CD4-positive, alpha-beta T cell treated with Interleukin-15 for 4 hours (primary cell): ENCODE results near the gene FNDC3B.

Experiments
- DNase-seq: peaks from one replicate; pipeline ENCODE4 v3.0.0-alpha.2; 2020; ENCODE audit warnings: low spot score

The FNDC3B gene

DNA sequence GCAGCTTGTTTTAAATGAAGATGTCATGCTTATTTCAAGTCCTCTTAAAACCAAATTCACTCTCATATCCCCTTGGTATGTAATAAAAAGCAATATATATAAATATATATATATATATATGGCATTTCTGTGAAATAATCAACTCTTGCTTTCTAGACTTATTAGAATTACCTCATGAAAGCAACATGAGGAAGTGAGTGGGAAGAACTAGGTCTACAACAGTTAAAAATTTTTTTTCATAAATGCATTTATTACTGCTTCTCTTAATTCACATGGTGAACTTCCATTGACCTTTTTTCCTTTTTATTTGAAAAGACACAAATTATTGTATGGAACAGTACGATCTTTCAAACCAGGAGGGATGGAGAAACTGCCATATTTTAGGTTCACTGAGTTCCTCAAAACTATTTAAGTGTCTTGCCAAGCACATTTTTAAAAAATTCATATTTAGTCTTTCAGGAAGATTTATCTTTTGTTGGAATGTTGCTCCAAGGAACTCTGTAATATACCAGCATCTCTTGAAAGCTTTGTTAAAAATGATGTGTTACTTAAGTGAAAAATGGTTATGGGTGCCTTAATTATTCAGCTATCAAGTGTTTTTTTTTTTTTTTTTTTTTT lies 223.7 kb downstream of the FNDC3B start:
- DNase-seq = no peak

DNA sequence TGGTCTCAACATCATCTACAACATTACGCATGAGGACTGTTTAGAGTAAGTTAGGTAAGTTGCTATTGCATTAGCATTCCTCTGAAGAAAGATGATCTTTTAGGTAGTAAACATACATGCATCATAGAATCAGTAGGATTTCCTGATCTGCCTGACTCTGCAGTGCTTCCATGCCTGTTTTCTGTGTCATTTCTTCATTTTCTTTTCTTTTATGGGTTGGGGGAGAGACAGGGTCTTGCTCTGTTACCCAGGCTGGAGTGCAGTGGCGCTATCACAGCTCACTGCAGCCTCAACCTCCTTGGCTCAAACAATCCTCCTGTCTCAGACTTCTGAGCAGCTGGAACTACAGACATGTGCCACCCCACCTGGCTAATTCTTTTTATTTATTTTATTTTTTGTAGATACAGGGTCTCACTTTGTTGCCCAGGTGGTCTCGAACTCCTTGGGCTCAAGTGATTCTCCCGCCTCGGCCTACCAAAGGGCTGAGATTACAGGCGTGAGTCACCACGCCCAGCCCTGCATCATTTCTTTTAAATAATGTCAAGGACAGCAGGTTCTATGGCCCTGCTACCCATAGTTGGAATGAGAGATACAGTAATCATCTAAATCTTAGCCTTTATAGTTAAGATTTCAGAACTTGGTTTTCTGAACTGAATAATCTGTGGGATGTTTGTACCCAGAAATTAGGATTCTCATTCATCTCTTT lies 224.6 kb downstream of the FNDC3B start:
- no peak for DNase-seq

DNA sequence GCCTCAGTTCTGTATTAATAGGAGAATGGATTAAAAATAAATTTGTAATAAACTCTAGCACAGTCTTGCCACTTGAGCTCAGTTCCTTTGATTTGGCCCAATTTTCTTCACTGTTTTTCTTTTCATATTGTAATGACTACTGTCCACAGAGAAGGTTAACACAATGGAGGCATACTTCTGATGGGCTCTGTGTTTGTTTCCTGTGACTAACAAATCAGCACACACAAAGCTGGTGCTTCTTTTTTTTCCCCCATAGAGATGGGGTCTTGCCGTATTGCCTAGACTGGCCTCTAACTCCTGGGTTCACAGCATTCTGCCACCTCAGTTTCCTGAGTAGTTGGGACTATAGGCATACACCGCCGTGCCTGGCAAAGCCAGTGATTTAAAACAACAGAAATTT lies 226.7 kb downstream of the FNDC3B start:
- no peak for DNase-seq

DNA sequence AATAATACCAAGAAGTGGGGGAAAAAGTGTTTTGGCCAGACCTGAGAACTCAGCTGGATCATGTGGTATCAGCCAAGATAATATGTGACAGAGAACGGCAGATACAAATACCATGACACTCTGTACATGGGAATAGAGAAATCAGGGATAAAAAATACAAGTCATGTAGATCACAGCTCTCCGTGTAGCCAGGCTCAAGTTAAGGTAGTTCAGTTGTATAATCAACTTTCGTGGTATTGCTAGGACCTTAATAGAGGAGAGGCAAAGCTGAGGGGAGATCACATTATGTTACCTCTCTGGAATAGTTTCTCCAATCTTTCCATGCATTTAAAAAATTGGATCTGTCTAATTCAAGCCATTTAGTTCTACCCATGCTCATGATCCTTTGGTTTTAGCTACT lies 229.0 kb downstream of the FNDC3B start:
- DNase-seq = no peak

DNA sequence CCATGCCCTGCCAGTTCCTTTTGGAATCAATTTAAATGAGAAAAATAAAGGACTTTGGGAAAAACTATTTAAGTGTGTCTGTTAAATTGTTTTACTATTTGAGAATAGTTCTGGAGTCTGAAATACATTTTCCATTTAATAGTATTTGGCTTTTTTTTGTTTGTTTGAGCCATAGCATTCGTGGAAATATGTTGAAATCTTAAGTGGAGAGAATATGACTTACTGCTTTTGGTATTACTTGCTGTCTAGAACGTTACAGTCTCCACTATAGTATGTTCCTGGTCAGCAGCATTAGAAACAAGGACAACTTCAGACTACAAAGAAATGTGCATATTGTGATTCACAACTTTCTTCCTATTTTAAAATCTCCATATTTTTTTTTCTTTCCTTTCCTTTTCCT lies 229.5 kb downstream of the FNDC3B start:
- no peak for DNase-seq

DNA sequence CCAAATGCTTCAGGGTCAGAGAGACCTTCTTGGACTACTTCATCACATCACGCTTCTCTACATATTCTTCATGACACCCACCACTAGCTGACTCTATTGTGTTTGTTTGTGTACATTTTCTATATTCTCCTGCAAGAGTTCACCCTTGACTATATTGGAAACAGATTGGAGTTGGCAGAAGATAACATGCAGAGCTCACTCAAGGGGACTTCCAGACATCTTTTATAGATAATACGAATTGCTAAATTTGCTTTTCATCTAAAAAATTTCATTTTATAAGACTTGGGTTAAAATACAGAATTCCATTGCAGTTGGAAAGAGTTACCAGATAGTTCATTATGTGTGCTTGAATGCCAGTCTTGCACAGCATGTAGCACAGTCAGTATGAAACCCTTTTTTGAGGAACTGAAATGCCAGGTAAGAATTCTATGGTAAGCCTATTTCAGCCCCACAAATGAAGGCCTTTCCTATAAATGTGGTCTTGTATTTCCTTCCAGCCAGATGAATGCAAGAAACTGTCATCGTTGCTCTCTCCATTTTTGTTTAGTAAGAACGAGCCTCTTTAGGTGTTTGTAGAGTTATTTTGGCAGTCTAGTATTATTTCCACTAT lies 231.3 kb downstream of the FNDC3B start:
- no peak for DNase-seq

DNA sequence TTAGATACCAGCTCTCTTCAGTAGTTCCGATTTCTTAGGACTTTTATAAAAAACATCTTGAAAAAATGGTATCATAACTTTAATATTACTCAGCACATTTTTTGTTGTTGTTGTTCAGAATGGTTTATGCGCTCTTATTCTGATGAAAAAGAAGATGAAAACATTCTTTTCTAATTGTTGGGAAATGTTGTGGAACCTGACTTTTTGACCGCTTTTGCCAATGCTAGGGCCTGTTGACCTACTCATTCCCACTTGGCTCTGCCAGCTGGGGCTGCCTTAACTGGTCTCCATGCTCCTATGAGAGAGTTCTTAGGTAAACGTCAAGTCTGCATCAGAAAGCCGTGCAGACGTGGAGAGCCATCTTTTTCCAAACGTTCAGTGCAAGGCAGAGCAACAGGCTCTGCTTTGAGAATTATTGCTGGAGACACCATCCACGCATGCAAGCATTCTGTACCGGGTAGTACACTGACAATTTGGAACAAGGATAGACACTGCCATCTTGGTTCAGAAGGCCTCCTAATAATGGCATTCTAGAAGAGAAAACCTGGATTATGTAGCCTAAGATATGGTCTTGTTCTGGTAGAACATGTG lies 232.1 kb downstream of the FNDC3B start:
- no peak for DNase-seq

DNA sequence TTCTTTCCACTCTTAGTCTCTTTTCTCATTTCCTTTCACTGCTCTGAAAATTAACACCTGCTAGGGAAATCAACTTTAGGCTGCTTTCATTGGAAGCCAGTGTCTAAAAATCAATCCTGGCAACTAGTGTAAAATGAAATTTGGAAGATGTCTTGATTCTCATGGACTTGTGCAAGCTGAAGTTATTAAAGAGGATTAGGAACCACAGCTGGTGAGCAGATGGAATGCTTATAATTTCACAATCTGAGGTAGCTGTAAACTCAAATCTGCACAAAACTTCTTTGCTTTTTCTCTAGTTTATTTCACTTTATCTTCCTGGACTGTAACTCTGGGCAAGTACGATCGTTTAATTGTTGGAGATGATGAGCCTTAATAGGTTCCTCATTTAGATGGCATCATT lies 233.3 kb downstream of the FNDC3B start:
- DNase-seq = no peak

DNA sequence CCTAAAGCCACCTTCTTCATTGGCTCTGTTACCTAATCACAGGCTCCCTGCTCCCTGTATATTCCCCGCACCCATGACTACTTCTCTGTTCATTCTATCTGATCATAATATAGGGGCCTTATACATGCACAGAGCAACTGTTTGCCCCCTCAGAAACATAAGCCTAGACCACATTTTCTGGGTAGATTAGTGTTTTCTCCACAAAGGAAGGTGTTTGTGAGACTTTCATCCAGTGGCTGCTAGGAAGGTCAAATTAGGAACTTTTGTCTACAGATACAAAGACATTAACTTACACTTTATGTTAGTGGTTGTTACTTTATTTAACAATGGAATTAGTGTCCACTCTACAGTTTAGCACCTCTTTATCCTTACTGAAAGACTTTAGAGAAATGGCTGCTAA lies 234.0 kb downstream of the FNDC3B start:
- DNase-seq = no peak

DNA sequence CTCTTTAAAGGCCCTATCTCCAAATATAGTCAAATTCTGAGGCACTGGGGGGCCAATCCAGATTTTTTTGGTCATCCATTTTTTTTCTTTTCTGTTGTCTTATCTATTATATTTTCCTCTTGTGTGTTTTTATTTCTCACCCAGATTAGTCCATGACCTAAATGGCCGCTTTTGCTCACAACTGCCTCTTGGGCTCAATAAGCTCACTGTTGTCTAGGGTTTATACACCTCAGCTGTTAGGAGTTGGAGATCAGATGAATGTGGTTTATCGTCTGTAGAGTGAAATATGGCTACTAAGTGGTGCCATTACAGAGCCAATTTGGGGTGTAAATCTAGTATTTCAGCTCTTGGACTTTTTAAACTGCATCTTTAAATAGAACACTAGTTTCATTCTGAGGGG lies 235.5 kb downstream of the FNDC3B start:
- no peak for DNase-seq

DNA sequence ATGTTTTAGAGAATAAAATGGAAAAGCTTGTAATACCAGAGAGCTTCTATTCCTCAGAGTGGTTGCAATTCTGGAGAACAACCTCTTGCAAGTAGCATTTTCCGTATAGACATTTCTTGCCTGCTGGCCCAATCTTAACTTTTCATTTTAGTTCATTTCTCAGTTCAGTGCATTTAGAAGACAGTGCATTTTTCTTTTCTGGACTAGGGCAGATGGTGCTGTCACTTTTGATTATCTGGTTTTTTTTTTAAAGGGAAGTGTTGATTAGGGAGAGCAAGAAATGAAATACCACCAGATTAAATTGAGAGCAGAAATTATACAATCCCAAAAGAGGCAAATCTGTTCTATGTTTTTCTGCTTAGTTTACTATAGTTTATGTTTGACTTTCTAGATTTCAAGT lies 236.2 kb downstream of the FNDC3B start:
- no peak for DNase-seq

DNA sequence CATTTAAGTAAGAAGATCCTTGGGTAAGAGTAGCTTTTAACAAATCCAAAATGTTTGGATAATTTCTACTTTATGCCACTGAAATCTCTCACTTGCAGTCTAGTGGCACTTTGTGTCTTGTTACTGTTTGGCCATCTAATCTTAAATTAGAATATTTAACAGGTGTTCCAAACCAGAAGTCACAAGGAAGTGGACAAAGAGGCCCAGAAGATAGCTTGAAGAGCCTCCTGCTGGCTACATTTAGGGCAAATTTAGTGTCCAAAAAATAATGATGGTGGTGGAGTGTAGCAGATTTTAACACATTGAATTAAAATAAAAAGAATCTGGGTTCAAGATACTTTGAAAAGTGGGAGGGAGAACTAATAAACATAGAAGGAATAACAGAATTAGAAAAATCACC lies 236.7 kb downstream of the FNDC3B start:
- DNase-seq = no peak

DNA sequence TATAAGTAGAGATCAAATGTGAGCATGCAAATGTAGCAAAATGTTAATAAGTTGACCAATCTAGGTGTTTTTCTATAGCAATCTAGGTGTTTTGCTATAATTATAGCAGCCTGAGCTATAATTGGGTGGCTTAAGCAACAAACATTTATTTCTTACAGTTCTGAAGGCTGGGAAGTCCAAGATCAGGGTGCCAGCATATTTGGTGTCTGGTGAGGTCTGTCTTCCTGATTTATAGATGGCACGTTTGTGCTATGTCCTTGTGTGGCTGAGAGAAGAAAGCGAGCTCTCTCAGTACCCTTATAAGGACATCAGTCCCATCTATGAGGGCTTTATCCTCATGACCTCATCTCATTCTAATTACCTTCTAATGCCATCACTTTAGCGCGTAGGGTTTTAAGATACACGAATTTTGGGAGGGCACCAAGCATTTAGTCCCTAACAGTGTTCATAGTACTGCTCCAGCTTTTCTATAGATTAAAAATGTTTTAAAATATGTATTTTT lies 237.8 kb downstream of the FNDC3B start:
- no peak for DNase-seq

DNA sequence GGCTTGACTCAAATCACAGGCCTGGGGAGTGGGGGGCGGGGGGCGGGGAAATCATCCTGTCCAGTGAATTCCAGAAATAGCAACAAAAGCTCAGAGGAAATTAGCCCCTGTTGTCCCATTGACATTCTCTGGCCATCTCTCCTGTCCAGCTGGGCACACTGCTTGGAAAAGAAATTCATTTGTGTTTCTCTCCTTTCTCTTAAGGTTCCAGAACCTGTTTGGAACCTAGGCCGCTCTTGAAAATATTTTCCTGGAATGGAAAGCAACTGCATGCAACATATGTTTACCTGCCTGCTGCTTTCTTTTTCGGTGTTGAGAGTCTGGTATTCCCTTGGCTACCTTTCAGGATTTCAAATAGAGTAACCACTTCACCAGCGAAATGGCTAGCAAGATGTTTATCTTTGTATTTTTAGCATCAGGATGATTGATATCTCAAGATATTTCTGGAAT lies 239.8 kb downstream of the FNDC3B start:
- DNase-seq = no peak

DNA sequence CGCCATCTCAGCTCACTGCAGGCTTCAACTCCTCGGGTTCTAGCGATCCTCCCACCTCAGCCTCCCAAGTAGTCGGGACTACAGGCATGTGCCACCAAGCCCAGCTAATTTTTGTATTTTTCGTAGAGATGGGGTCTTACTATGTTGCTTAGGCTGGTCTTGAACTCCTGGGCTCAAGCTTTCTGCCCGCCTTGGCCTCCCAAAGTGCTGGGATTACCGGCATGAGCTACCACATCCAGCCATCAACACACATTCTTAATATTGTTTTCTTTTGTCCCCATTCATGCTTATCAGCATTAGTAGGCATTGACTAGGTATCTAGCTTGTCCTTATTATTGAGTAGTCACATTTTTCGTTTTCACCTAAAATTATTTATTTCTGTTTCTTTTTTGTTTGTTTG lies 240.6 kb downstream of the FNDC3B start:
- DNase-seq = no peak

DNA sequence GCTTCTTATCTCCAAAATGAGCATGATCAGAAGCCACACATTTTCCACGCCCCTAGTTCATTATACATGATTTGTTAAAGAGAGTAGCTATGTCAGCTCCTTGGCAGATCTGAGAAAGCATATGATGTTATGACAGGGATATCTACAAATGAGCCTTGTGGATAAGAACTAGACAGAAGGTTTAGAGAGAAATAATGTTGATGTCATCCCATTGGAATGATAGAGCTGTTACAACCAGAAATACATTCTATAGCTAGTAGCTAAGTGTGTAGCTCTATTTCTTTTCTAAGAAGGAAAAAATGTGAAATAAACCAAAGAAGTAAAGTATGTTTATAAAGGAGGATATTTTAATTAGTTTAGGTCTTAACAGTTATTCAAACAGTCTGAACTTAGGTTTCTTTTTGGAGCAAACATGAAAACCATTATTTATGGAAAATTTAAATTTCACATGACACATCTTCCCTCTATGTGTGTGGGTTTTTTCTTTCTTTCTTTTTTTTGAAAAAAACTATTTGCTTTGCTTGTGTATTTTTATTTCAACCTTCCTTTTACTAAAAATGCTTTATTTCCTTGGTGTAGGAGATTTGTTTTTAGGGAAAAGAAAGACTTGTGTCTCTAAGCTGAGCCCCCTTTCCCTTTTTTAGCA lies 241.2 kb downstream of the FNDC3B start:
- no peak for DNase-seq

DNA sequence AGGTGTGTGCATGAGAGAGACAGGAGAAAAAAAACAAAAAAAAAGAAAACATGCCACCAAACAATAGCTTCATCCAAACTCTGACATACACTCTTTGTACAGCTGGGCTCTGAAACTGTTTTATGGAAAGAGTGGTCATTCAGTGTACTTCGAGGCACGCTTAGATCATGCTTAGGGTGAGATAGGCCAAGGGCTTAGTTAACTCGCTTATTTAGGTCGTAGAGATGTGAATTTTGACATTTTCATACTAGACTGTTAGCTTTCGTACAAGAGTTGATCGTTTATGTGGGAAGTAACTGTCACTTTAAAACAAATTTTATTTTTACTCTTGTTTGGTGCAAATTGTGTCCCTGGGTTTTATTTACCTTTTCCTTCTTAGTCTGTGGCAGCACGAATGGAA lies 242.5 kb downstream of the FNDC3B start:
- DNase-seq = no peak

DNA sequence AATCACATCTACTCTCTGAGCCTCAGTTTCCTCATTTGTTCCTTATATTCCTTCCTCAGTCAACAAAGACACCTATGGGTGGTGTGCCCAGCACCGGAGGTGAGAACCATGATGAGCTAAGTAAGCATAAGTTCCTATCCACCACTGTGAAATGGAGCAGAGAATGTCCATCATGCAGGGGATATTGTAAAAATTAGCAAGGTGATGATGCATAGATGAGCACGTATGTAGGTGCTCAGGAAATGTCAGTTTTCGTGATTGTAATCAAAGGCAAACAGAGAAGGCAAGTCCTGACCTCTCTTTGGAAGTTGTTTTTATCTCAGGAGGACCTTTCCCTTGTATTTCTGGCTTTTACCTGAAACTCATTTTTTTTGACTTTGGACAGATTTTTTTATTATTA lies 243.5 kb downstream of the FNDC3B start:
- DNase-seq = no peak

DNA sequence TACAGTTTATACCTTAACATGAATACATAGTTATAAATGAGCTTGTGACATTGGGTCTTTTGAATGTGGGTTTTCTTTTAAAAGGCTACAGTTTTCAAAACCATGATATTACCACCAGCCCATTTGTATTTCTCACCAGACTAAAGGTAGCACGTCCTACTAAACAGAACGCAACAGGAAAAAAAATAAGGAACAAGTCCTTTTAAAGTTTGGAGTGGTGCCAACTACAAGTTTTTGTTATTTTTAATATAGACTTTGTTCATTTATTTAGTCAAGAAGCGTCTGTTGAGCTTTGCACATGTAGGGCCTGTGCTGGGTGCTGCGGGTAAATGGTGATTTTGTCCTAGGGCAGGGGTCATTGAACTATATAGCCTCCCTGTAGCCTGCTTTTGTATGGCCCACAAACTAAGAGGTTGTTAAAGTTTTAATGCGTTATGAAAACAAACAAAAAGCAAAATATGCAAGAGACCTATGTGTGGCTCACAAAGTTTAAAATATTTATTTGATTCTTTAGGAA lies 244.5 kb downstream of the FNDC3B start:
- no peak for DNase-seq

DNA sequence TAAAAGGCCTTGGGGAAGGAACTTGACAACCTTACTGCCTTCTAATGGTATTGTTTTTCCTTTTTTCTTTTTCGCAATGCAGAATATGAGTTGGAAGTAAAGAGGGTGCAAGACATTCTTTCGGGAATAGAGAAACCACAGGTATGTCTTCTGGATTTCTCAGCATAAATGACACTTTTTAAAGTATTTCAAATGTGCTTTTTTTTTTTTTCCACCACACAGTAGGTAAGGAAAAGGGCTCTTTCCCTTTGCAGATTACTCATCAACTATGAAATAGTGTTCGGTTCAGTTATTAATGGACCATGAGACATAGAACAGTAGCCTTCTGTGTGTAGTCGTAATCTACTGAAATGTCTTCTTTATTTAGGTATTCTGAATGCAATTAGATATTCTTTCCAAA lies 246.5 kb downstream of the FNDC3B start:
- no peak for DNase-seq

DNA sequence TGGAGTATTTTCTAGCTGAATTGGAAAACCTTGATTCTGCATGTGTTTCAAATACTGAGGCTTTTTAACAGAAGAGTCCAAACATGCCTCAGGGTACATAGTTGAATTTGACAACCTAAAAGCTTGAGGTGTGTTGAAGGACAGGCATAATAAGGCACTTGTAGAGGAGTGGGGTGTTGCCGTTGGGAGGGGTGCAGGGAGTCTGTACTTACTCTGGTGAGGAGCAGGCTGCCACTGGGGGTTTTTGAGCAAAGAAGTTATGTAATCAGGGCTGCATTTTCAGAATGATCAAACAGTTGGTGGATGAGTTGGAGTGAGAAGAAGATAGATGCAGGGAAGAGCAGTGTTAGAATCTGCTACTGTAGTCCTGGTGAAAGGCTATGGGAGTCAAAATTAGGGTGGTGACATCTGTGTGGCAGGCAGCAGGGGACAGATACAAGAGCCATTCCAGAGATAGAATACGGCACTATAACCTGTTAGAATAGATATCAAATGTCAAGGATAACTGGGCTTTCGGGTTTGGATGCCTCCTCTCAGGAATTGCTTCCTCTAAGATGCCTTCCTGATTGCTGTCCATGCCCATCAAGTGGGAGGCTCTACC lies 247.3 kb downstream of the FNDC3B start:
- DNase-seq = no peak

DNA sequence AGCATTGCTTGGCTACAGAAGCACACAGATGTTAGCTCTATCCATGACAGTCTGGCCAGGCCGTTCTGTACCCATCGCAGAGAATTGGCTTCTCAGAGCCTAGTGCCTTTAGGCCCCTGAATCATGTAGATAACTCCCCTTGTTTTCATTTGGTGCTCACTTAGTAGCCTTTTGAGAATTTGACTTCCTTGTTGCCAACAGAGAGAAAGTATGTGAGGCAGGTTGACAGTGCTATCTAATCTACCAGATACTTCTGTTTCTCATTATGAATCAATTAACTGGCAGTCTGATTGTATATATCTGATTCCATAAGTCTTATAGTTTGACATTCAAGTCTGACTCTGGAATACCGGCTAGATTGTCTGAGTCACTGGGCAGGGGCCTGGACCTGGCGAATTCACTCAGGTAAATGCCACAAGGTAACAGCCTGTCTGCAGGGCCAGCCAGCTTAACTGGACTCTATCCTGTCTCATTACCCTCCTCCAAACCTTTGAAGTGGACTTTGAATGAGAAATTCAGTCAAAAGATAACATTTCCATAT lies 248.6 kb downstream of the FNDC3B start:
- no peak for DNase-seq
